DMS114 treated with DMSO at 0.1 percent for 48 hours (cell line): ENCODE measurements around the gene LMX1B.
"Not testable (repeated sequence)": the region's sequence is repeated elsewhere in the genome, so short reads cannot be mapped to it uniquely, and the experiment has no call there.

ENCODE experiments used
- DNase-seq: peaks from one replicate; lab custom pipeline; 2025; ENCODE audit not compliant: unreplicated experiment; lab: John Stamatoyannopoulos, UW

The LMX1B gene

GRCh38 chr9:126656214-126656613, 42.5 kb downstream of the LMX1B start:
- not testable (repeated sequence) for DNase-seq

GRCh38 chr9:126658201-126658825, 44.6 kb downstream of the LMX1B start:
- no peak for DNase-seq

DNA sequence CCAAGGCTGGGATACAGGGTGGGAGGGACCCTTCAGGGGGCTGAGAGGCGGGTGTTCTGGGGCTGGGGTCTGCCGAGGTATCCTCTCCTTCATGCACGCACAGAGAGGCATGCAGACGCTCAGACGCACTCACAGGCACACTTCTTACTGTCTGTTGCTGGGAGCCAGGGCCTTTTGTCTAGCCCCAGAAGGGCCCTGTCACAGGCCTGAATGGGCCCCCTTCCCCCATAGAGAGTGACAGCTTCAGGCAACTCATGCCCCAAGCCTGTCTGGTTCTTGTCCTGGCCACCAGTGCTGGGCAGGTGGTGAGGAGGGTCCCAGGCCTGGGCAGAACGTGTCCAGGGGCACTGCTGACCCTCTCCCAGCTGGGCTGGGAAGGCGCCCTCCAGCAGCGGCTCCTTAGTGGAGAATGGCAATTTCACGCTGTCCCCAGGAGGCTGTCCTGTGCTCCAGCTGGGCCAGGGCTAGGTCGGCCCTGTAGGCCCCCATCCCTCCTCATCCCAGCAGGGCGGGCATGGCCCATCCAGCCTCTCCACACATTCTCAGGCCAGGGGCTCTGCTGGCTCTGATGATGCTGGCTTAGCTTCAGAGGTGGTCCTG, 45.3 kb downstream of the LMX1B start:
- no peak for DNase-seq

DNA sequence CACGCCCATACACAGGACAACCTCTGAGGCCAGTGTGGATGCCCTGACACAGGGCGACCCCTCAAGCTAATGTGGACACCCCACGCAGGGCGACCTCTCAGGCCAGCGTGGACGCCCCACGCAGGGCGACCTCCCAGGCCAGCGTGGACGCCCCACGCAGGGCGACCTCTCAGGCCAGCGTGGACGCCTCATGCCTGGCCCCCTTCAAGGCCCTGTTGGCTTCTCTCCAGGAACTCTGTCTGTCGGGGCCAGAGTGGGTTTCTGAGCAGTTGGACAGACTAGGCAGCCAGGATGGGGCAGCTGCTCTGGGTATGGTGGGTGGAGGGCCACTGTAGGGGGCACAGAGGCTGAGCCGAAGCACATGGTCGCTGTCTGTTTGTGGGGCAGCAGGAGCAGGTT, 47.4 kb downstream of the LMX1B start:
- no peak for DNase-seq

GRCh38 chr9:126661521-126662251, 48.0 kb downstream of the LMX1B start:
- DNase-seq = no peak

- no peak for DNase-seq
Measured at GRCh38 chr9:126663661-126664072, 49.9 kb downstream of the LMX1B start.

DNA sequence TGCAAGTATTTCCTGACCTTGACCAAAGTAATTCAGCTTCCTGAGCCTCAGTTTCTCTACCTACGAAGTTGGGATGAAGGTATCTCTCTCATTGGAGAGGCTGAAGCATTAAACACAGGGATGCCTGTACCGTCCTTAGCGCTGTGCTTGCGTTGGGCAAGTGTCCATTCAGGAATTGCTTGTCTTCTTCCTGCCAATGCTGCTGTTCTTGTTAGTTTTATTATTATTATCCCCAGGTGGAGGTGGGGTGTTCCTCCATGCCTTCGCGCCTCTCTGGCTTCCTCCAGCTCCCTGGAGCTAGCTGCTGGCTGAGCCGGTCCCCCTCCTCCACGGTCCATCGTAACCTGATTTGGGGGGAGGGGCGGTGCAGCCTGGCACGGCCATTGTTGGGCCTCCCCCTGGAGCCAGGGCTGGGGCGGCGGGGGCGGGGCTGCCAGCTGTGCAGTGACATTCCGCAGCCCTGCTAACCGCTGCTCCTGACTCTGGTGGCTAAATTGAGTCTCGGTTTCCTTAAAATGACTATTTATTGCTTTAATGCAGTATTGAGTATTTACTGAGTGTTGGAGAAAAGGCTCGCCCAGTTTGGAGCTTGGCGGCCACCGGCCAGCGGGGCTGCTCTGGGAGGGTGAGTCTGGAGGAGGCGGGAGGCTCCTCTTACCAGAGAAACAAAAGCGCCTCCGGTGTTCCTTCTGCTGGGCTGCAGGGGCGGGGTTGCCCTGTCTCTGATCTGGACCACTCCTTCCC, 51.3 kb downstream of the LMX1B start:
- DNase-seq = no peak

GRCh38 chr9:126665644-126666035, 51.9 kb downstream of the LMX1B start:
- no peak for DNase-seq

DNA sequence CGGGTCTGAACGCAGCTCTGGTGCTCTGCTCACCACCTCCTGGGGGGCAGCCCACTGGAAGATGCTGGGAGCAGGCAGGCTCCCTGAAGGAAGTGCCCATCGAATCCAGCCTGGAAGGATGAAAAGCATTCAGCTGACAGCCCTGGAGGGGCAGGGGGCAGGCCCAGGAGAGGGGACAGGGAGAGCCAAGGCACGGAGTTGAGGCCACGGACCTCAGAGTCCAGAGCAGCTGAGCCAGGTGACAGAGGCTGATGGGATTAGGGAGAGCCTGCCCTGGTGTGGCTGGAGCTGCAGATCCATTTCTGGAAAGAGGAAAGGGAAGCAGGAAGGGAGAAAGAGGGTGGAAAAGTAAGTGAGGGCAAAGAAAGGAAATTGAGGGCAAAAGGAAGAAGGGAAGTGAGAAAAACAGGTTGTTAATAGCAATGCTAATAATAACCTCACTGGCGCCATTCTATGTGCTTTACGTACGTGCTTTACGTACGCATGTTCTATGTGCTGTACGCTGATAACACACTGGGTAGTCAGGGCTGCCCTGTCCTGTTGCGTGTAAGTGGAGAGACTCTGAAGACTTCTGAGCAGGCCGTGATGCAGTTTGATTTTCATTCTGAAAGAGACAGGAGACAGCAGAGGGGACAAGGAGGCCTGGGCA, 52.6 kb downstream of the LMX1B start:
- no peak for DNase-seq

DNA sequence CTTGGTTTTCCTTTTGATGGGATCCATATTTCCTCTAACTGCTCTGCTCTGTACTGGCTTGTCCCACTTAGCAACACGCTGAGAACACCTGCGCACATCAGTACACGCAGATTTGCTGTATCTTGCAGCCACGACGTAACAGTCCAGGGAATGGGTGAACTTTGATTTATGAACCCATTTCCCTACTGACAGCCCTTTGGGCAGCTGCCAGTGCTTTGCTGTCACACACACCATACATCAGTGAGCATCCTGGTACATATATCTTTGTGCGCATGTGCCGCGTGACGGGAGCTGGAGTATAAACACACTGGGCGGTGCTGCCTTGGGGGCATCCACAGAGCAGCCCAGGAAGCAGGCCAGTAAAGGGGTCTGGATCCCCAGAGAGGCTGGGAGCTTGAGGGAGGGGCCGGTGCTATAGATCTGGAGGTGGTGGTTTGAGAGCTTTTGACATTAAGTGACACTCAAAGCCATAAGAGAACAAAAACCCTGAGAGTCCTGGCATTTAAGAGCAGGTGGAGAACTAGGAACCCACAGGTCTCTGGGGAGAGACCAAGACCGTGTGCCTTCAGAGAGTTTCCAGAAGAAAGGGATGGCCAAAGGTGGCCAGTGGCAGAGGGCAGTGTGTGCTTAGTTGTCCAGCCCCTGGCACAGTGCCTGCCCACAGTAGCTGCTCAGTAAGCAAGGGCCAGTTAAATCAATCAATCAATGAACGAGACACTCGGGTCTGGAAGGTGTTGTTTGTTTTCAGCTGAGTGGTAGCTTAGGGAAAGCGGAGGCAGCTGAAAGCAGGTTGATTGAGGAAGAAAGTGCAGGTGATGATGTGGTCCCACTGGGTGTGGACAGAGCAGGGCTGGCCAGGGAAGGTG, 53.7 kb downstream of the LMX1B start:
- no peak for DNase-seq

GRCh38 chr9:126668058-126668457, 54.3 kb downstream of the LMX1B start:
- no peak for DNase-seq

GRCh38 chr9:126669108-126669507, 55.4 kb downstream of the LMX1B start:
- no peak for DNase-seq

DNA sequence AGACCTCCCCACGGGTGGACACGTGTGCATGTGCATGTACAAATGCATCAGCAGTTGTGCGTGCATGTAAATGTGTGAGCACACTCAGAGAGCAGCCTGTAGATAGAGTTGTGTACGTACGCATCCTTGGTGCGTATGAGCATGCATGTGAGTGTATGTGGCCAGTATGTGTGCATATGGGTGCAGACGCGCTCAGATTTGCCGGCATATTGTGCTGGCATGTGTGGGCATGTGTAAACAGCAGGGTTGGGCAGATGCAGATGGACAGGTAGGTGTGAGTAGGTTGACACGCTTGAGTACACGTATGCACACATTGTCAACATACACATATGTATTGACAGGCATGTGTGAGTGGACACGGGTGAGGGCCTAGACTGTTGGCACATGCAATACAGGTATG, 56.5 kb downstream of the LMX1B start:
- DNase-seq = no peak

DNA sequence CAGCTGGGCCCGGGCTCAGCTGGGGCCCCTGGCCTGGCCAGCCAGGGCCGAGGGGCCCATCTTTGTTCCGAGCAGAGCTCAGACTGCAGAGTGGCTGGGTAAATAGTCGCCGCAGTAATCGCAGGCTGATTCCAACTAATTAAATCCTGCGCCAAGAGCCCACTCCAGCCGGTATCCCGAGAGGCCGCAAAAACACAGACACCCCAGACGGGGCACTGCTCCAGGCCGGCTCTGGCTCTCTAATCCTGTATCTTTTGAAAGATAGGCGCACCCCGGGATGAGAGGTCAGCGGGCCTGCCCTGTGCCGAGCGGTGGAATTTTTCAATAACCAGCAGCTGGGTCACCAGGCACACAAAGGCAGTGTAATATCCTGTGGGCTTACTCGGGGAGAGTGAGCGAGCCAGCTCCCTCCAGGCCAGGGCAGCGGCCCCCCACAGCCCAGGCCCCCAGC, 57.7 kb downstream of the LMX1B start:
- DNase-seq = no peak

GRCh38 chr9:126671983-126672382, 58.3 kb downstream of the LMX1B start:
- DNase-seq = no peak

DNA sequence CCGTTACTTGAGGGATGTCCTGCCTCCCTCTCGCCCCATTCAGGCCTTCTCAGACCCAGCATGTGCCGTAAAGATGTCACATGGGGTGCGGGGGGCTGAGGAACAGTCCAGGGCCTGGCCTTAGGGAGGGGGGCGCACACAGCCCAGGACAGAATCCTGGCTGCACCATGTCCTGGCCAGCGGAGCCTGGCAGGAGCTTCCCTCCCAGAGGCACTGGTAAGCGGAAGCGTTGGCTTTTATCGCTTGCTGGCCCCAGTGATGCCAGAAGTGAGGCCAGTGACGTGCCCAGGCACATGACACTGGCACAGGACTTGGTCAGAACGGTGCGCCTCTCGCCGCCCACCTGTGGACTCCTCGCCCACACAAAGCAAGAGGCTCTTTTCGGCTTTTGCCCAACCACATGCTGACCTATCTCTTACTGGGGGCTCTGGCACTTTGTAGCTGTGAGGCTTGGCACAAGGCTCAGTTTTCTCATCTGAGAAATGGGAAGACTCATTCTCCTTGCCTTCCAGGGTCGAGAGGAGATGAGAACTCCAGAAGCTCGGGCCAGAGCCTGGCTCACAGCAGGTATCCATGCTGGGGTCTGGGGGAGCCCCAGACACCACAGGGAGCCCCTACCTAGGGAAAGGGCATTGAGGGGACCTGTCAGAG, 59.0 kb downstream of the LMX1B start:
- DNase-seq = no peak

- DNase-seq = no peak
Measured at GRCh38 chr9:126673689-126674364, 60.1 kb downstream of the LMX1B start.

- no peak for DNase-seq
Measured at GRCh38 chr9:126674365-126675146, 60.8 kb downstream of the LMX1B start.

DNA sequence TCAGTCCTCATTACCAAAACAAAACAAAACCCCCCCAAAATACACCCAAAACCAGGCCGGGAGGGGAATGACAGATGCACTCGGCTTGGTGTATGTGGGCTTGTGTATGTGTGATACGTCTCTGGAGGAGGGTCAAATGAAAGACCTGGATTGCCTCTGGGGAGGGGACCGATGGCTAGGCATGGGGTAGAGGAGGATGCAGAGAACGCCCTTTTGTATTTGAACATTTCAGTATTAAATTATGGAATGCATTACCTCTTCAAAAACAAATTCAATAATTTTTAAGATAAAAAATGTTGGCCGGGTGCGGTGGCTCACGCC, 61.4 kb downstream of the LMX1B start:
- no peak for DNase-seq
